Measurements from ENCODE around the gene CAP2.

GRCh38 chr6:17511580-17511979 lies 118.2 kb downstream of the CAP2 start:
- no peak for TF ChIP-seq CTCF (IDR thresholded peaks at IDR 0.05 in 4 of 5, conservative IDR thresholded peaks at IDR 0.05 in 1 of 5)
- no peak for TF ChIP-seq POLR2A (IDR thresholded peaks at IDR 0.05)

Measured in gastrocnemius medialis (tissue), 4 donors.